ENCODE measurements around the gene BOK. TPM values are rescaled to one million over a fixed set of nuclear protein-coding genes. Genes with fewer than 3 reads are reported as not detected.
"Not testable (repeated sequence)": the region's sequence is repeated elsewhere in the genome, so short reads cannot be mapped to it uniquely, and the experiment has no call there.

Gene BOK
- total RNA-seq, 4 donors from 2014 or later: 0.92 to 4.7 (median 2.3) TPM

DNA sequence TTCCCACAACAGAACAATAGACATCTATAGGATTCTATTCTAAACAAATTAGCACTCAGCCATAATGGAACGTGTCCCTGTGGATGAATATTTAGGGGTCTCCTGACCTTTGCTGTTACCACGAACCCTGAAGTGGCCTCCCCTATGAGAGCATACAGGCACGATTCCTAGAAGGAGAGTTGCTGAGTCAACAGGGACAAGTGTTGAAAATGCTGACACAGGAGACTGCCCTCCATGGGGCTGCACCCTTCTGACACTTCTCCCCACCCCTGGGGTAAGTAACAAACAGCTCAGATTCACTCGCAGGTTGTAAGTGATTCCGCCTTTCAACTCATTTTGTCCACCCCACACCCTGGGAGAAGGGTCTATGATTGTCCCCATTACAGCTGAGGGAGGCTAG is 36.1 kb upstream of the BOK start:
- in situ Hi-C loops (cut with MboI; ENCODE audit: low sequenced_read_pairs in 4 of 4): no loop called here
- no peak for ATAC-seq
- H3K27me3 ChIP-seq: peaks cover 0 to 7% (median 2%) of the 10 kb centered on the region in 3 donors

DNA sequence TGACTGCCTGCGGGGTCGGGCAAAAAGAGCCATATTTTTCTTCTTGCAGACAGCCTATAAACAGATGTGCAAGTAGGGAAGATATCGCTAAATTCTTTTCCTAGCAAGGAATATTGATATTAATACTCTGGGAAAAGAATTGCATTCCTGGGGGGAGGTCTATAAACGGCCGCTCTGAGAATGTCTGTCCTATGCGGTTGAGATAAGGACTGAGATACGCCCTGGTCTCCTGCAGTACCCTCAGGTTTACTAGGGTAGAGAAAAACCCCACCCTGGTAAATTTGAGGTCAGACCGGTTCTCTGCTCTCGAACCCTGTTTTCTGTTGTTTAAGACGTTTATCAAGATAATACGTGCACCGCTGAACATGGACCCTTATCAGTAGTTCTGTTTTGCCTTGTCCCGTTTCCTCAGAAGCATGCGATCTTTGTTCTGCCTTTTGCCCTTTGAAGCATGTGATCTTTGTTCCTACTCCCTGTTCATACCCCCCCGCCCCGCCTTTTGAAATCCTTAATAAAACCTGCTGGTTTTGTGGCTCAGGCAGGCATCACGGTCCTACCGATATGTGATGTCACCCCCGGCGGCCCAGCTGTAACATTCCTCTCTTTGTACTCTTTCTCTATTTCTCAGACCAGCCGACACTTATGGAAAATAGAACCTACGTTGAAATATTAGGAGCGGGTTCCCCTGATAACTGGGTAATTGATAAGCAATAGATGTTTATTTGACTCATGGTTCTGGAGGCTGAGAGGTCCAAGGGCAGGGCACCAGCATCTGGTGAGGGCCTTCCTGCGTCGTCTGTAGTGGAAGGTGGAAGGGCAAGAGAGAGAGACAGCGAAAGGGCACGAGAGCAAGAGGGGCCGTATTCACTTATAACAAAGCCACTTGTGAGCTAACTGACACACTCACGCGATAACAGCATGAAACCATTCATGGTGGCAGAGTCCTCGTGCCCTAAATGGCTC is 32.4 kb upstream of the BOK start:
- H3K27ac ChIP-seq; H3K9me3 ChIP-seq; H3K36me3 ChIP-seq; H3K4me1 ChIP-seq; H3K4me3 ChIP-seq; H3K27me3 ChIP-seq; in situ Hi-C loops (cut with MboI; ENCODE audit: low sequenced_read_pairs in 4 of 4); intact Hi-C loops (cut with DNase I; ENCODE audit: low total_unique reads); ATAC-seq; DNase-seq: not testable (repeated sequence)

More for the DNA sequence above, 36.1 kb upstream of the BOK start:
- Histone ChIP-seq H3K4me3 (no peak overlapping the region), H3K4me1 (no peaks in the 10 kb centered on the region), H3K36me3 (no peaks in the 10 kb centered on the region), H3K9me3 (no peaks in the 10 kb centered on the region), H3K27ac (no peak overlapping the region)
- intact Hi-C loops (cut with DNase I; ENCODE audit: low total_unique reads): no loop called here
- no peak for DNase-seq
- no peak for TF ChIP-seq CTCF (IDR thresholded peaks at IDR 0.05 in 4 of 5, conservative IDR thresholded peaks at IDR 0.05 in 1 of 5)

DNA sequence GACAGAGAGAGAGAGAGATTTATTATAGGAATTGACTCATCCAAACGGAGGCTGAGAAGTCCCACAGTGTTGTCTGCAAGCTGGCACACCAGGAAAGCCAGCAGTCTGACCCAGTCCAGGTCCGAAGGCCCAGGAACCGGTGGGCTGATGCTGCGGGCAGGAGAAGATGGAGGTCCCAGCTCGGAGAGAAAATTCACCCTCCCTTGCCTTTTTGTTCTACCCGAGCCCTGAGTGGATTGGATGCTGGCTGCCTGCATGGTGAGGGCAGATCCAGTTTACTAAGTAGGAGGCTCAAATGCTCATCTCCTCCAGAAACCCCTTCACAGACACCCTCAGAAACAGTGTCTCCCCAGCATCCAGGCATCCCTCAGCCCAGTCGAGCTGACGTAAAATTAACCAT is 28.0 kb upstream of the BOK start:
- ATAC-seq: no peak
- intact Hi-C loops (cut with DNase I; ENCODE audit: low total_unique reads): no loop called here
- no peaks in the 10 kb centered on the region for H3K9me3 ChIP-seq
- H3K27ac ChIP-seq: no peak overlapping the region
- TF ChIP-seq CTCF (IDR thresholded peaks at IDR 0.05 in 4 of 5, conservative IDR thresholded peaks at IDR 0.05 in 1 of 5) (no peak), POLR2A (IDR thresholded peaks at IDR 0.05) (no peak)
- H3K27me3 ChIP-seq: no peaks in the 10 kb centered on the region
- in situ Hi-C loops (cut with MboI; ENCODE audit: low sequenced_read_pairs in 4 of 4): no loop called here
- H3K4me1 ChIP-seq: no peaks in the 10 kb centered on the region
- no peaks in the 10 kb centered on the region for H3K36me3 ChIP-seq
- DNase-seq: no peak
- no peak overlapping the region for H3K4me3 ChIP-seq

- in situ Hi-C loops (cut with MboI; ENCODE audit: low sequenced_read_pairs in 4 of 4): no loop called here
Measured at GRCh38 chr2:241531161-241531722, 27.3 kb upstream of the BOK start.

More at GRCh38 chr2:241531161-241531722, 27.3 kb upstream of the BOK start:
- no peaks in the 10 kb centered on the region for H3K4me1 ChIP-seq
- no peaks in the 10 kb centered on the region for H3K9me3 ChIP-seq
- H3K4me3 ChIP-seq: no peak overlapping the region
- intact Hi-C loops (cut with DNase I; ENCODE audit: low total_unique reads): no loop called here
- no peaks in the 10 kb centered on the region for H3K27me3 ChIP-seq
- H3K27ac ChIP-seq: no peak overlapping the region
- H3K36me3 ChIP-seq: no peaks in the 10 kb centered on the region
- DNase-seq (no peak), ATAC-seq (no peak)
- TF ChIP-seq POLR2A (IDR thresholded peaks at IDR 0.05): no peak
- TF ChIP-seq CTCF (IDR thresholded peaks at IDR 0.05 in 4 of 5, conservative IDR thresholded peaks at IDR 0.05 in 1 of 5): no peak
